Occipital lobe (tissue), 2 donors: Measurements from ENCODE around the gene SMIM17. TPM values are rescaled to one million over a fixed set of nuclear protein-coding genes. Genes with fewer than 3 reads are reported as not detected.
"Not testable (repeated sequence)": the region's sequence is repeated elsewhere in the genome, so short reads cannot be mapped to it uniquely, and the experiment has no call there.

Experiments
- DNase-seq: peaks from one replicate; lab custom pipeline; 2025; lab: John Stamatoyannopoulos, UW
- total RNA-seq: library from RNA; depleted of rRNA; stranded (reverse); fragments of >200 nt; gene quantifications from one replicate; pipeline ENCODE4 v1.2.3, GENCODE V29; 2014

The SMIM17 gene
- total RNA-seq, 1 donor from 2014 or later = 20.3 TPM

GRCh38 chr19:56660381-56661107 lies 17.6 kb downstream of the SMIM17 start:
- DNase-seq = peak; percentile 24

- DNase-seq = no peak
Measured at GRCh38 chr19:56661248-56661647, 18.3 kb downstream of the SMIM17 start.

- DNase-seq = no peak
Measured at GRCh38 chr19:56663931-56664500, 21.1 kb downstream of the SMIM17 start.

GRCh38 chr19:56664511-56664910 lies 21.6 kb downstream of the SMIM17 start:
- DNase-seq = no peak

- no peak for DNase-seq
Measured at GRCh38 chr19:56667311-56667870, 24.4 kb downstream of the SMIM17 start.

GRCh38 chr19:56668676-56669075 lies 25.7 kb downstream of the SMIM17 start:
- no peak for DNase-seq

GRCh38 chr19:56670401-56670960 lies 27.5 kb downstream of the SMIM17 start:
- DNase-seq = no peak

GRCh38 chr19:56670961-56671612 lies 28.1 kb downstream of the SMIM17 start:
- DNase-seq = no peak

GRCh38 chr19:56671613-56671994 lies 28.6 kb downstream of the SMIM17 start, which contains the start of gene ZNF835:
Gene ZNF835, minus strand, starts transcription at chr19:56671757. Its CDS starts 6,559 bp downstream, at chr19:56665198.
- peak; percentile 89 for DNase-seq

- not testable (repeated sequence) for DNase-seq
Measured at GRCh38 chr19:56672610-56673009, 29.7 kb downstream of the SMIM17 start.

- DNase-seq = peak; percentile 32
Measured at GRCh38 chr19:56678205-56678604, 35.2 kb downstream of the SMIM17 start.

GRCh38 chr19:56681702-56682101 lies 38.7 kb downstream of the SMIM17 start:
- no peak for DNase-seq

- no peak for DNase-seq
Measured at GRCh38 chr19:56683116-56683515, 40.2 kb downstream of the SMIM17 start.

GRCh38 chr19:56687031-56687430 lies 44.1 kb downstream of the SMIM17 start:
- DNase-seq = no peak

GRCh38 chr19:56689198-56689597 lies 46.2 kb downstream of the SMIM17 start:
- no peak for DNase-seq

- no peak for DNase-seq
Measured at GRCh38 chr19:56690670-56691069, 47.7 kb downstream of the SMIM17 start.

- peak; percentile 63 for DNase-seq
Measured at GRCh38 chr19:56692206-56692895, 49.4 kb downstream of the SMIM17 start.

GRCh38 chr19:56699552-56699951 lies 56.6 kb downstream of the SMIM17 start:
- no peak for DNase-seq

- DNase-seq = no peak
Measured at GRCh38 chr19:56701895-56702294, 58.9 kb downstream of the SMIM17 start.

GRCh38 chr19:56705939-56706338 lies 63.0 kb downstream of the SMIM17 start:
- DNase-seq = no peak
